Measurements from ENCODE around the gene NIM1K. TPM values are rescaled to one million over a fixed set of nuclear protein-coding genes. Genes with fewer than 3 reads are reported as not detected.

Gene NIM1K
- total and polyA plus RNA-seq, 2 donors (not counting 1 experiment from before 2014, with no cell fraction given) = 0.13 to 0.32 TPM

- no peak overlapping the region for H3K4me2 ChIP-seq (replicated peaks; ENCODE audit: low read depth, low read length, poor library complexity, severe bottlenecking)
- ChIA-PET POLR2A (no interaction called here), CTCF (no interaction called here)
- no peak overlapping the region for H3K27ac ChIP-seq (ENCODE audit: low read length in 2 of 2)
- DNase-seq (no peak), ATAC-seq (ENCODE audit: low read depth) (no peak)
- no peak overlapping the region for H3K9ac ChIP-seq (ENCODE audit: low read length)
- WGBS (ENCODE audit: insufficient coverage) = no CpG with 5 or more reads among the region's 1 CpG
- Mint-ChIP-seq H3K27ac (no peak overlapping the region), H3K4me3 (no peak overlapping the region), H3K9me3 (ENCODE audit: insufficient read depth) (no peaks in the 10 kb centered on the region), H3K4me1 (peaks cover 8% of the 10 kb centered on the region), H3K27me3 (no peaks in the 10 kb centered on the region)
- H4K20me1 ChIP-seq (ENCODE audit: control insufficient read depth, insufficient read depth, low read length, poor library complexity, severe bottlenecking) = no peaks in the 10 kb centered on the region
- H3K36me3 ChIP-seq (replicated peaks in 1 of 2; ENCODE audit: control extremely low read depth in 1 of 2, control insufficient read depth in 1 of 2, extremely low read depth in 1 of 2, insufficient read depth in 2 of 2, low read length in 1 of 2) = peaks cover 11 to 47% of the 10 kb centered on the region in 2 experiments
- no peak overlapping the region for H3K4me3 ChIP-seq (ENCODE audit: control extremely low read depth in 1 of 5, extremely low read depth in 1 of 5, insufficient read depth in 1 of 5, low read depth in 2 of 5, low read length in 4 of 5)
- H3K4me1 ChIP-seq (ENCODE audit: control insufficient read depth in 2 of 2, insufficient read depth in 2 of 2, low read length in 2 of 2) = peaks cover 0 to 4% of the 10 kb centered on the region in 2 donors
- TF ChIP-seq CTCF (IDR thresholded peaks at IDR 0.05) = no peak
- TF ChIP-seq EZH2 (IDR thresholded peaks at IDR 0.05; ENCODE audit: borderline replicate concordance, insufficient read depth, low read depth, low read length, poor library complexity, severe bottlenecking) = no peak
- no peaks in the 10 kb centered on the region for H3K27me3 ChIP-seq (replicated peaks in 1 of 4; ENCODE audit: control extremely low read depth in 1 of 4, control insufficient read depth in 3 of 4, insufficient read depth in 4 of 4, low read length in 3 of 4)
- no peak overlapping the region for H2AFZ ChIP-seq (ENCODE audit: insufficient read depth, low read depth, low read length, poor library complexity, severe bottlenecking)
- intact Hi-C loops (cut with micrococcal nuclease) = no loop called here
- no peaks in the 10 kb centered on the region for H3K79me2 ChIP-seq (ENCODE audit: control insufficient read depth, insufficient read depth, low read length)
- no peaks in the 10 kb centered on the region for H3K9me3 ChIP-seq (ENCODE audit: control extremely low read depth in 1 of 3, control insufficient read depth in 2 of 3, insufficient read depth in 1 of 3, low read length in 2 of 3)
Observed at GRCh38 chr5:43165323-43165722, 26.7 kb upstream of the NIM1K start.

GRCh38 chr5:43168175-43168574 is 23.9 kb upstream of the NIM1K start:
- H3K27ac ChIP-seq (ENCODE audit: low read length in 2 of 2) = no peak overlapping the region
- no peak overlapping the region for H3K27ac Mint-ChIP-seq
- H3K79me2 ChIP-seq (ENCODE audit: control insufficient read depth, insufficient read depth, low read length) = no peaks in the 10 kb centered on the region
- CTCF ChIA-PET = no interaction called here
- DNase-seq (no peak), ATAC-seq (ENCODE audit: low read depth) (no peak)
- no peaks in the 10 kb centered on the region for H3K4me1 Mint-ChIP-seq
- TF ChIP-seq CTCF (IDR thresholded peaks at IDR 0.05) (no peak), EZH2 (IDR thresholded peaks at IDR 0.05; ENCODE audit: borderline replicate concordance, insufficient read depth, low read depth, low read length, poor library complexity, severe bottlenecking) (no peak)
- H4K20me1 ChIP-seq (ENCODE audit: control insufficient read depth, insufficient read depth, low read length, poor library complexity, severe bottlenecking) = no peaks in the 10 kb centered on the region
- H3K4me3 ChIP-seq (ENCODE audit: control extremely low read depth in 1 of 5, extremely low read depth in 1 of 5, insufficient read depth in 1 of 5, low read depth in 2 of 5, low read length in 4 of 5) = no peak overlapping the region
- intact Hi-C loops (cut with micrococcal nuclease) = no loop called here
- no peaks in the 10 kb centered on the region for H3K4me1 ChIP-seq (ENCODE audit: control insufficient read depth in 2 of 2, insufficient read depth in 2 of 2, low read length in 2 of 2)
- H3K27me3 ChIP-seq (replicated peaks in 1 of 4; ENCODE audit: control extremely low read depth in 1 of 4, control insufficient read depth in 3 of 4, insufficient read depth in 4 of 4, low read length in 3 of 4) = no peaks in the 10 kb centered on the region
- H3K27me3 Mint-ChIP-seq = no peaks in the 10 kb centered on the region
- H3K4me3 Mint-ChIP-seq = no peak overlapping the region
- H3K36me3 ChIP-seq (replicated peaks in 1 of 2; ENCODE audit: control extremely low read depth in 1 of 2, control insufficient read depth in 1 of 2, extremely low read depth in 1 of 2, insufficient read depth in 2 of 2, low read length in 1 of 2) = peaks cover 12 to 36% of the 10 kb centered on the region in 2 experiments
- H2AFZ ChIP-seq (ENCODE audit: insufficient read depth, low read depth, low read length, poor library complexity, severe bottlenecking) = no peak overlapping the region
- no peaks in the 10 kb centered on the region for H3K9me3 ChIP-seq (ENCODE audit: control extremely low read depth in 1 of 3, control insufficient read depth in 2 of 3, insufficient read depth in 1 of 3, low read length in 2 of 3)
- 100% methylated on average over 1 of the region's 2 CpGs for WGBS (ENCODE audit: insufficient coverage)
- POLR2A ChIA-PET = no interaction called here
- no peak overlapping the region for H3K9ac ChIP-seq (ENCODE audit: low read length)
- H3K9me3 Mint-ChIP-seq (ENCODE audit: insufficient read depth) = no peaks in the 10 kb centered on the region
- no peak overlapping the region for H3K4me2 ChIP-seq (replicated peaks; ENCODE audit: low read depth, low read length, poor library complexity, severe bottlenecking)
